H54 (cell line): Measurements from ENCODE around the gene CYP2W1.
"Not testable (repeated sequence)": the region's sequence is repeated elsewhere in the genome, so short reads cannot be mapped to it uniquely, and the experiment has no call there.

Experiments used
- DNase-seq: peaks from one replicate; pipeline ENCODE4 v3.0.0; 2011; ENCODE audit warnings: low spot score, mixed read lengths; ENCODE audit not compliant: insufficient read length
- FAIRE-seq: peaks from 3 replicates; lab custom pipeline; 2011; peaks lifted over from hg19 to GRCh38; lab: Jason Lieb, UNC
- POLR2A ChIP-seq: IDR thresholded peaks from 2 replicates; pipeline ENCODE4 v1.6.1; 2011; ENCODE audit warnings: low read depth, mild to moderate bottlenecking, low read length

Gene CYP2W1

GRCh38 chr7:983004-983615, at the start of gene CYP2W1:
Gene CYP2W1, plus strand, starts transcription at chr7:983181. Its CDS starts 31 bp downstream, at chr7:983212.
- TF ChIP-seq POLR2A: no peak
- FAIRE-seq (no peak), DNase-seq (no peak)

DNA sequence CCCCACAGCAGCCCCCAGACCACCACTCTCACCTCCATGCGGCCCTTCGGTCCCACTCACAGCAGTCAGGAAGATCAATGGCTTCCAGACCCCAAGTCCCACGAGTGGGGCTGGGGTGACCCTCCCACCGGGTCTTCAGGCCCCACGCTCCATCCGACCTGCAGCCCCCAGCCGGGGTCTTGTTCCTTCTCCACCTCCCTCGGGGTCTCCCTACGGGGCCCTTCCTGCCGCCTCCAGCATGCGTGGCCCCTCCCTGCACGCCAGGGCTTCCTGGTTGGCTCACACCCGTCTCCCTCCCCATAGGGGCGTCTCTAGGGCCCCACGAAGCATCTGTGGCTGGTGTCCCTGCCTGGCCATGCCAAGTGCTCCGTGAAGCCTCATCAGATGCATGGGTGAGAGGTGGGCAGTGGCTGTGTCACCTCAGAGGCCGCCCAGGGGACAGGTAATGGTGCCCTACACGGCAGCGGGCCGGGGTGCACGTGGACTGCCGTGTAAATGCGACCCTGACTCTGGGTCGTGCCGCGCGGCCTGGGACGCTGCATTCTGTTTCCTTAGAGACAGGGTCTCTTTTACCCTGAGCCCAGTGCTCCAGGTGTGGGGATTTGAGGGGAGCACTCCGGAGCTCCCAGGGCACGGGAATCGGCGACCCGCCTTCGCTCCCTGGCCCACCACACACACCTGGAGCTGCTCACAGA, 48.4 kb upstream of the CYP2W1 start:
- DNase-seq (no peak), FAIRE-seq (no peak)
- no peak for TF ChIP-seq POLR2A

DNA sequence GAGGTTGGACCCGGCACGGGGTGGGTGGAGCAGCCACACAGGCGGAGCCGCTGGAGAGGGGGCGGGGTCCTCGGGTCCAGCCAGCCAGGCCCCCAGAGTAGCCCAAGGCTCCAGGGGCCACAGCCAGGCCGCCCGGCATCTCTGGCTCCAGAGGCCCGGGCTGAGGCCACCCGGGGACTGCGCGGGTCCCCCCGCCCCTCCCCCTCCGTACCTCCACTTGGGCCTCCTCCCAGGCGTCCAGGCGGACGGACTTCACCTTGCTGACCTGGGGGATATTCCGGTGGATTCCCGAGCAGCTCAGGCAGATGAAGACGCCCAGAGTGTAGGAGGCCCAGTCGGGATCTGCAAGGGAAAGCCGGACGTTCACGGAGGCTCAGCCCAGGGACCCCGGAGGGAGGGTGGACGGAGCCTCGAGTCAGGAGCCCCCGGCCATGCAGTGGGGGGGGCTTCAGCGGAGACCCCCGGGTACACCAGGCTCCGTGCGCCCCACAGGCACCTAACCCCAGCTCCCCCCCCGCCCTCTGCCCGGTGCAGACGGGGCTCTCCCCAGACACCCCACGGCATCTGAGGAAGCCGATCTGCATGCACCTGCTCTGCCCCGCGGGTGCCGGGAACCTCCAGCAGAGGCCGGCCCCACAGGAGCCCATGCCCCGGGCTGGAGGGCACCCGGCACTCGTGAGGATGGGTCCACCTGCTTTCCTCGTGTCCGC, 47.7 kb upstream of the CYP2W1 start:
- no peak for TF ChIP-seq POLR2A
- FAIRE-seq: no peak

GRCh38 chr7:935874-936385, 47.1 kb upstream of the CYP2W1 start:
- DNase-seq: no peak
- TF ChIP-seq POLR2A: no peak
- no peak for FAIRE-seq

More for the DNA sequence above, 47.7 kb upstream of the CYP2W1 start:
- DNase-seq: no peak

GRCh38 chr7:936386-937054, 46.5 kb upstream of the CYP2W1 start:
- peak; percentile 94 for FAIRE-seq
- DNase-seq: peak; percentile 100
- no peak for TF ChIP-seq POLR2A

GRCh38 chr7:937856-938484, 45.0 kb upstream of the CYP2W1 start:
- no peak for TF ChIP-seq POLR2A
- DNase-seq (no peak), FAIRE-seq (no peak)

DNA sequence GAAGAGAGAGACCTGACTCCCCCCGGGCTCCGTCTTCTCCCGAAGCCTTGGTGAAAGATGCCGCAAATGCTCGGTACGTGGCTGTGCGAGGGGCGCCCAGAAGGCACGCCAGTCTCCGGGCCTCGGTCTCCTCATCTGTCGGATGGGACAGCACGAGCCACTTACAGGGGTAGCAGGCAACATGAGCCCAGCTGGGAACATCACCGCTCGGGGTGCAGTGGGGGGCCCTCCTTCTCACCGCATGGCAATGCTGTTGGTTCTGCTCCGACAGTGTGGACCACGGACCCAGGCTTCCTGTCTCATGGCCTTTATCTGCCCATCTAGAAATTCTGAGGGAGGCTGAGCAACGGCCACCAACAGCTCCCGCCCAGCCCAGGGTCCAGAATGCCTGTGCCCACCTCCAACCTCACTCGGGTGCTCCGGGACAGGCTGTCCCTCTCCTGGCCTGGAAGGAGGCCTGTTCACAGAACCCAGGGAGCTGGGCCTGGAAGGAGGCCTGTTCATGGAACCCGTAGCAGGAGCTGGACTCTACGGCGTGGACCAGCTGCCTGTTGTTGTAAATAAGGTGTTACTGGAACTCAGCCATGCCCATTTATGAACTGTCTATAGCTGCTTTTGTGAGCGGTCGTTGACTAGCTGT, 44.3 kb upstream of the CYP2W1 start:
- DNase-seq (no peak), FAIRE-seq (no peak)
- no peak for TF ChIP-seq POLR2A

GRCh38 chr7:939843-940242, 43.1 kb upstream of the CYP2W1 start:
- FAIRE-seq (no peak), DNase-seq (no peak)
- no peak for TF ChIP-seq POLR2A

DNA sequence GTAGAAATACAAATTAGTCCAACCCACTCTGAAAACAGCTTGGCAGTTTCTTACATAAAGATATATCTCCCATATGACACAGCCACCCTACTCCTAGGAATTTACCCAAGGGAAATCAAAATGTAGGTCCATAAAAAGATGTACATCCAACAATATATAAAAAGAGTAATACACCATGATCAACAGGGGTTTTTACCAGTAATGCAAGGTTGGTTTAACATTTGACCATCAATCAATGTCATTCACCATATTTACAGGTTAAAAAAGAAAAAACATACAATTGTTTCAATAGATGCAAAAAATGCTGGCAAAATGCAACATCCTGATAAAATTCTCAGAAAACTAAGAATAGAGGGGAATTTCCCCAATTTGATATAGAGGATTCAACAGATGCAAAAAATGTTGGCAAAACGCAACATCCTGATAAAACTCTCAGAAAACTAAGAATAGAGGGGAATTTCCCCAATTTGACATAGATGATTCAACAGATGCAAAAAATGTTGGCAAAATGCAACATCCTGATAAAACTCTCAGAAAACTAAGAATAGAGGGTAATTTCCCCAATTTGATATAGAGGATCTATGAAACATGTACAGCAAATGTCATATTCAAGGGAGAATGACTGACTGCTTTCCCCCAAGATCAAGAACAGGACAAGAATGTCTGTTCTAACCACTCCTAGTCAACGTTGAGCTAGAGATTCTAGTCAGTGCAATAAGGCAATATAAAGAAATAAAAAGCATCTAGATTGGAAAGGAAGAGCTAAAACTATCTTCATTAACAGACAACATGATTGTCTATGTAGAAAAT, 42.2 kb upstream of the CYP2W1 start:
- no peak for DNase-seq

DNA sequence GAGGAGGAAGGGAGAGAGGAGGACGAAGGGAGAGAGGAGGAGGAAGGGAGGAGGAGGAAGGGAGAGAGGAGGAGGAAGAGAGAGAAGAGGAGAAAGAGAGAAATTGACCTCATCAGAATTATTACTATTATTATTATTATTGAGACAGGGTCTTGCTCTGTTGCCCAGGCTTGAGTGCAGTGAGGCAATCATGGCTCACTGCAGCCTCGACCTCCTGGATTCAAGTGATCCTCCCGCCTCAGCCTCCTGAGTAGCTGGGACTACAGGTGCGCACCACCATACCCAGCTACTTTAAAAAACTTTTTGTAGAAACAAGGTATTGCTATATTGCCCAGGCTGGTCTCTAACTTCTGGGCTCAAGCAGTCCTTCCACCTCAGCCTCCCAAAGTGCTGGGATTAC, 39.2 kb upstream of the CYP2W1 start:
- DNase-seq, FAIRE-seq: not testable (repeated sequence)

More for the DNA sequence above, 42.2 kb upstream of the CYP2W1 start:
- TF ChIP-seq POLR2A: no peak
- FAIRE-seq: no peak

DNA sequence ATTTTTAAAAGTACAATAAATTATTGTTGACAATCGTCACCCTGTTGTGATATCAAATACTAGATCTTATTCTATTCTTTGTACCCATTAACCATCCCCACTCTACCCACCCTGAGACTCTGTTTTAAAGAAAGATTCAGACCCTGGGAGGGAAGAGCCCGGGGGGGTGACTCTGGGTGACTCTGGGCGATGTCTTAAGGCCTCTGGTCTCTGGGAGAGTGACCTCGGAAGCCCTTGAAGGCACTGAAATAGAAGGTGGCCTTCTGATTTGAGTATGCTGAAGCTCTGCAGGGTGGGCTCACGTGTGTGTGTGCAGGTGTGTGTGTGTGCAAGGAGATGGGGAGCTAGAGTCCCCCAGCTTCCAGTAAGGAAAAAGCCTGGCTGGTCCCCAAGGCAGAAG, 38.2 kb upstream of the CYP2W1 start:
- no peak for TF ChIP-seq POLR2A
- no peak for DNase-seq
- FAIRE-seq: no peak

DNA sequence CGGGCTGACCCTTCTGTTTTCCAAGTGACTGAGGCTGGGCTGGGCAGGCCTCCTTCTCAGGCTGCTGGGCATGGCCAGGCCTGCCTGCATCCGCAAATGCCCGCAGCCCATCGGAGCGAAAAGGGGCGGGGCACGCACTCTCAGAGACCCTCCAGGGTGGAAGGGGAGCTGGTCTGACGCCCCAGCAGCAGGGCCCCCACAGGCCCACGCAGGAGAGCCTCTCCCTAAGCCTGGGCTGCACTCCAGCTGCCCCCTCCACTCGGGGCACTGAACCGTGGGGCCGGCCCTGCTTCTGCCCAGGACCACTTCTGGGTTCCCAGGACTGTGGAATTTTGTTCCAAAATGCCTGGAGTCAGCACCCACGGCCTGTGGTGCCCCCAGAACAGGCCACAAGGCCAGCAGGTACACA, 37.8 kb upstream of the CYP2W1 start:
- FAIRE-seq (no peak), DNase-seq (no peak)
- no peak for TF ChIP-seq POLR2A
